Aorta (tissue), 5 donors: Measurements from ENCODE around the gene NFKBIZ. TPM values are rescaled to one million over a fixed set of nuclear protein-coding genes. Genes with fewer than 3 reads are reported as not detected.

Experiments
- ATAC-seq: fragments of 200-7000 bp; cut with Tn5 transposase; one replicate; pipeline ENCODE4 v1.9.1; 2022; ENCODE audit warnings: moderate library complexity; ENCODE audit not compliant: low FRiP score
- DNase-seq, 2 donors: peaks; one replicate each; pipeline ENCODE4 v3.0.0-alpha.2; 2020
- H3K27ac ChIP-seq, 2 donors: one replicate each; pipeline ENCODE4 v1.5.1; 2013; ENCODE audit warnings: low read length in 2 of 2, mild to moderate bottlenecking in 2 of 2, moderate library complexity in 2 of 2, control low read depth in 1 of 2, inconsistent platforms in 1 of 2, low read depth in 1 of 2
- H3K27me3 ChIP-seq, 2 donors: one replicate each; pipeline ENCODE4 v1.6.1; 2013; ENCODE audit warnings: control low read depth in 1 of 2, low read length in 1 of 2, mild to moderate bottlenecking in 1 of 2, moderate library complexity in 1 of 2; ENCODE audit not compliant: insufficient read depth in 2 of 2, control insufficient read depth in 1 of 2
- H3K36me3 ChIP-seq, 2 donors: one replicate each; pipeline ENCODE4 v1.6.1; 2013; ENCODE audit warnings: control low read depth in 1 of 2, low read length in 1 of 2, mild to moderate bottlenecking in 1 of 2; ENCODE audit not compliant: insufficient read depth in 2 of 2, control insufficient read depth in 1 of 2
- H3K4me1 ChIP-seq, 2 donors: one replicate each; pipeline ENCODE4 v1.6.1; 2013; ENCODE audit warnings: low read length in 2 of 2, control low read depth in 1 of 2, mild to moderate bottlenecking in 1 of 2, moderate library complexity in 1 of 2; ENCODE audit not compliant: insufficient read depth in 2 of 2, control insufficient read depth in 1 of 2
- H3K4me3 ChIP-seq, 2 donors: one replicate each; pipeline ENCODE4 v1.5.1; 2013; ENCODE audit warnings: low read length in 2 of 2, control low read depth in 1 of 2, mild to moderate bottlenecking in 1 of 2
- H3K9me3 ChIP-seq: one replicate; pipeline ENCODE4 v1.6.1; 2013; ENCODE audit warnings: mild to moderate bottlenecking, low read length; ENCODE audit not compliant: control insufficient read depth
- WGBS, 2 donors: extraction: QIAGEN DNeasy Blood & Tissue Kit; methylation state at CpG; one replicate each; pipeline ENCODE4 v1.1.7; 2013; 5-methylcytosine and 5-hydroxymethylcytosine counted together
- intact Hi-C, 2 donors: fragments of 100-400 bp; cut with DNase I; formaldehyde crosslinking; loops; one replicate each; pipeline versions ENCODE4 v1.14.2 to v1.15.0; 2022
- polyA plus RNA-seq, 2 donors: library from polyadenylated mRNA; stranded (reverse); fragments of 200-250 nt; gene quantifications; one replicate each; pipeline ENCODE4 v1.2.3, GENCODE V29; 2013
- total RNA-seq, 2 donors: library from RNA; stranded (reverse); fragmentation: NEBNext Ultra II Directional; extraction: Animal tissue kit (Norgen Biotek cat#: 25700); gene quantifications; one replicate each; pipeline ENCODE4 v1.2.1, GENCODE V29; 2021
- donor health status: healthy with polysubstance abuse.
- donor health status: Bipolar disorder and iron deficiency.
- donor health status: DM: no; HTN: no; CAD: no.
- donor health status: DM: no; HTN: no; CAD: no.
- donor health status: DM: yes; HTN: yes; CAD: no.

Gene NFKBIZ
- total and polyA plus RNA-seq, 4 donors: 6.5 to 198 (median 87.3) TPM

DNA sequence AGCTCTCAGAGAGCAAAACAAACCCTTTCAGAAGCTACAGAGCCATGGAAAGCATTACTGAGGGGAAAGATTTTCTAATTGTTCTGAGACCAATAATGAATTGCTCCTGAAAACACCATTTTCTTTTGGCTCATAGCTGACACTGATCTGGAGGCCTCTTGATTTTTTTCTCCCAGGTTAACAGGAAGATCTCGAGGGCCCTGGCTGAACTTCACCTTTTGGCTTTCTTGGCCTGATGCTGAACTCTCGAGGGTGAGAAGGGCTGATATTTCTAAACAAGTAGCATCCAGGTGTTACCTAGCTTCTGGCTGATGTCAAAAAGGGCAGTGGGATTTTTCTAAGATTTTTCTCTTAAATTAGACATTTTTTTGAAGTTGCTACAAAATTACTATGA, 19.9 kb upstream of the NFKBIZ start:
- H3K27me3 ChIP-seq: no peaks in the 10 kb centered on the region
- no peak for DNase-seq
- H3K4me3 ChIP-seq: no peak overlapping the region
- no peaks in the 10 kb centered on the region for H3K9me3 ChIP-seq
- peak overlapping the region; percentile 30 to 58 for H3K27ac ChIP-seq
- intact Hi-C loops: loop anchor here in 1 of 2 donors (2.0 kb wide), 1 partner anchor 19 kb away; the partner anchor contains the start of gene NFKBIZ
- WGBS, 2 donors: 42 to 45% methylated on average over 2 of the region's 2 CpGs
- peaks cover 0 to 2% of the 10 kb centered on the region in 2 donors for H3K36me3 ChIP-seq
- no peak for ATAC-seq
- peaks cover 0 to 6% of the 10 kb centered on the region in 2 donors for H3K4me1 ChIP-seq

GRCh38 chr3:101829874-101830273, 19.4 kb upstream of the NFKBIZ start:
- Histone ChIP-seq H3K9me3 (no peaks in the 10 kb centered on the region), H3K27ac (no peak overlapping the region), H3K36me3 (peaks cover 0 to 2% of the 10 kb centered on the region in 2 donors), H3K4me1 (peaks cover 0 to 6% of the 10 kb centered on the region in 2 donors), H3K27me3 (no peaks in the 10 kb centered on the region), H3K4me3 (no peak overlapping the region)
- WGBS, 2 donors: 70 to 71% methylated on average over 2 of the region's 2 CpGs
- intact Hi-C loops: loop anchor here in 1 of 2 donors (2.0 kb wide), 1 partner anchor 19 kb away; the partner anchor contains the start of gene NFKBIZ
- ATAC-seq (no peak), DNase-seq (no peak)

DNA sequence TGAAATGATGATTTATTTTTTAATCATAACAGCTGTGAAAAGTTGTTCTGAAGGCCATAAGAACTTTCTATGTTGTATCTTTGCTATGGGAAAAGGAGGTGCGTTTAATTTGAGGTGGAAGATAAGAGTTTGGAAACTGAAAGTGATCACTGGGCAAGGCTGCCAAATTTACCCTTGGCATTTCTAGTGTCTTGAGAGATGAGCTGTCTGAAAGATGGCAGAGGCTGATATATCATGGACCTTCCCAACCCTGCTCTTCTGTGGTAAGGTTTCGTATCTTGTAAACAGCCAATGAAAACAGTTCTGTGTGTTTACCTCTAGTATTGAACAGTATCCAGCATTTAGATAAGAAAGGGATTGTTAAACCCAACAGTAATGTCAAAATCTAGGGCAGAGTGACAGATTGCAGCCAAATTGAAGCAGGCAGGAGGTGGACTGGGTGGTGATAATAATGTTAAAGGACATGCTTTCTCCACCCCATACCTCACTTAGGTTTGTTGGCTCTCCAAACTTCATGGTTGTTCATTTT, 15.8 kb upstream of the NFKBIZ start:
- intact Hi-C loops: no loop called here
- 77% methylated on average over 2 of the region's 2 CpGs for WGBS, 2 donors
- Histone ChIP-seq H3K27ac (no peak overlapping the region), H3K36me3 (peaks cover 0 to 2% of the 10 kb centered on the region in 2 donors), H3K27me3 (no peaks in the 10 kb centered on the region), H3K4me3 (no peak overlapping the region), H3K9me3 (no peaks in the 10 kb centered on the region), H3K4me1 (peaks cover 0 to 6% of the 10 kb centered on the region in 2 donors)
- ATAC-seq (no peak), DNase-seq (no peak)

- 95 to 97% methylated on average over 2 of the region's 2 CpGs for WGBS, 2 donors
- Histone ChIP-seq H3K9me3 (no peaks in the 10 kb centered on the region), H3K4me1 (no peaks in the 10 kb centered on the region), H3K36me3 (peaks cover 0 to 2% of the 10 kb centered on the region in 2 donors), H3K27me3 (no peaks in the 10 kb centered on the region), H3K27ac (no peak overlapping the region), H3K4me3 (no peak overlapping the region)
- ATAC-seq (no peak), DNase-seq (no peak)
- intact Hi-C loops: no loop called here
These were observed 13.6 kb upstream of the NFKBIZ start for GRCh38 chr3:101835676-101836075.

DNA sequence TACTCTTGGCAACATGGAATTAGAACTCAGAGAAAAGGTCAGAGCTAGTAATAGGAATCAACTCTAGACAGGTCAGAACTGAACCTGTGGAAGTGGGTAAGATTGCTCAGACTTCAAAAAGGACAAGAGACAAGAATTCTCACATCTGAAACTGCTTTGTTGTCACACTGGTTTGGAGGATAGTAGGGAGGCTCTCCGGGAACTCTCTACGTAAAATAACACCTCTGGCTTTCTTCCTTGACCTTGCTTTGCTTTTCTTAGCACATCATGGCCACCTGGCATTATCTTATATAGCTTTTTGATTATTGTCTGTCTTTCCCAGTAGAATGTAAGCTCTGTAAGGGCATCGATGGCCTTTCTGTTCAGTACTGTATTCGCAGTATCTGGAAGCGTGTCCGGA, 13.2 kb upstream of the NFKBIZ start:
- no peaks in the 10 kb centered on the region for H3K4me1 ChIP-seq
- intact Hi-C loops: no loop called here
- ATAC-seq (no peak), DNase-seq (no peak)
- H3K27me3 ChIP-seq: no peaks in the 10 kb centered on the region
- WGBS, 2 donors: 95 to 98% methylated on average over 6 of the region's 6 CpGs
- no peaks in the 10 kb centered on the region for H3K9me3 ChIP-seq
- peaks cover 0 to 2% of the 10 kb centered on the region in 2 donors for H3K36me3 ChIP-seq
- H3K27ac ChIP-seq: no peak overlapping the region
- H3K4me3 ChIP-seq: no peak overlapping the region

- H3K9me3 ChIP-seq: no peaks in the 10 kb centered on the region
- H3K36me3 ChIP-seq: peaks cover 0 to 2% of the 10 kb centered on the region in 2 donors
- DNase-seq (no peak), ATAC-seq (no peak)
- H3K4me1 ChIP-seq: no peaks in the 10 kb centered on the region
- no peaks in the 10 kb centered on the region for H3K27me3 ChIP-seq
- no peak overlapping the region for H3K4me3 ChIP-seq
- H3K27ac ChIP-seq: no peak overlapping the region
- intact Hi-C loops: no loop called here
- WGBS, 2 donors: 57 to 58% methylated on average over 3 of the region's 3 CpGs
These were observed 12.4 kb upstream of the NFKBIZ start for GRCh38 chr3:101836652-101837598.

GRCh38 chr3:101838691-101839090, 10.6 kb upstream of the NFKBIZ start:
- Histone ChIP-seq H3K27ac (no peak overlapping the region), H3K4me3 (no peak overlapping the region), H3K36me3 (peaks cover 0 to 2% of the 10 kb centered on the region in 2 donors), H3K9me3 (no peaks in the 10 kb centered on the region), H3K27me3 (no peaks in the 10 kb centered on the region), H3K4me1 (no peaks in the 10 kb centered on the region)
- intact Hi-C loops: no loop called here
- ATAC-seq: no peak
- 97 to 98% methylated on average over 2 of the region's 2 CpGs for WGBS, 2 donors
- no peak for DNase-seq

DNA sequence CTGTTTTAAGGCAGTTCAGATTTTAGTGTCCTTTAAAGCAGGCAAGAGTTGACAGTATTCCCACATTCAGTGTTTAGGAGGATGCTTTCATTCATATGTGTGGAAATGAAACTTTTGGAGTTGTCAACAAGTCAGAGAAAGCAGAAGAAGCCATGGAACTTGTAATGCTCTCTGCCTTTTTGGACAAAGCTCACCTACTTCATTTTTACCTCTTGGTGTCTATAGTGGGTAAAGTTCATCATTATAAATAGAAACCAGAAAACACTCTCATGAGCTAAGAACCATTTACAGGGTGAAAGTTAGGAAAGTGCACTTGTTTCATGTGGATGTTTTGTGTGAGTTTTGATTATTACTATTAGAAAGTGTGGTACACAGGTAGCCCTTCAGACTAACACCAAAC, 9.2 kb upstream of the NFKBIZ start:
- intact Hi-C loops: no loop called here

More for the DNA sequence above, 9.2 kb upstream of the NFKBIZ start:
- Histone ChIP-seq H3K27me3 (no peaks in the 10 kb centered on the region), H3K4me3 (no peak overlapping the region), H3K27ac (no peak overlapping the region), H3K9me3 (no peaks in the 10 kb centered on the region), H3K4me1 (no peaks in the 10 kb centered on the region), H3K36me3 (no peaks in the 10 kb centered on the region)
- no peak for DNase-seq
- no peak for ATAC-seq
